Panc1 (cell line): Measurements from ENCODE around the gene NMNAT3.

Source experiments
- POLR2AphosphoS5 ChIP-seq: IDR thresholded peaks from 2 replicates; pipeline ENCODE4 v1.6.1; 2012; ENCODE audit warnings: mild to moderate bottlenecking, low read depth, low read length, moderate library complexity
- TF ChIP-seq, protein P1 (sequence below): fragments of 450-650 bp; IDR thresholded peaks from 2 replicates; pipeline ENCODE4 v1.5.1; 2017; ENCODE audit warnings: mild to moderate bottlenecking
- TF ChIP-seq, protein P2 (sequence below), 2 experiments: IDR thresholded peaks; 2 replicates each; pipeline ENCODE4 v1.6.1; 2011 to 2012; ENCODE audit warnings: low read depth in 2 of 2, control low read depth in 1 of 2, low read length in 1 of 2, mild to moderate bottlenecking in 1 of 2, moderate library complexity in 1 of 2; ENCODE audit not compliant: insufficient read depth in 1 of 2

DNA sequence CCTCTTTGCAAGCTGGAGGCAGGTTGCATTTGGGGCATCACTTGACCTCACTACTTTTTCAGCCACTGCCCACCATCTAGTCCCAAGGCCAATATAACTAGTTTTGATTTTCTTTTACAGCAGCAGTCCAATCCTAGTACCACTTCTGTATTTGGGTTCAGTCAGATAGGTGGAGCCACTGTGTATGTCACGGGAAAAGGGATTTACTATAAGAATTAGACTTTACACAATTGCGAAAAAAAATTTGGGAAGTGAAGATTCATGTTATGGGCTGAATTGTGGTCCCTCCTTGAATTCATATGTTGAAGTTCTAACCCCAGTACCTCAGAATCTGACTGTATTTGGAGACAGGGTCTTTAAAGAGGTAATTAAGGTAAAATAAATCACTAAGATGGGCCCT is 37.4 kb upstream of the NMNAT3 start:
- TF ChIP-seq, protein P1, sequence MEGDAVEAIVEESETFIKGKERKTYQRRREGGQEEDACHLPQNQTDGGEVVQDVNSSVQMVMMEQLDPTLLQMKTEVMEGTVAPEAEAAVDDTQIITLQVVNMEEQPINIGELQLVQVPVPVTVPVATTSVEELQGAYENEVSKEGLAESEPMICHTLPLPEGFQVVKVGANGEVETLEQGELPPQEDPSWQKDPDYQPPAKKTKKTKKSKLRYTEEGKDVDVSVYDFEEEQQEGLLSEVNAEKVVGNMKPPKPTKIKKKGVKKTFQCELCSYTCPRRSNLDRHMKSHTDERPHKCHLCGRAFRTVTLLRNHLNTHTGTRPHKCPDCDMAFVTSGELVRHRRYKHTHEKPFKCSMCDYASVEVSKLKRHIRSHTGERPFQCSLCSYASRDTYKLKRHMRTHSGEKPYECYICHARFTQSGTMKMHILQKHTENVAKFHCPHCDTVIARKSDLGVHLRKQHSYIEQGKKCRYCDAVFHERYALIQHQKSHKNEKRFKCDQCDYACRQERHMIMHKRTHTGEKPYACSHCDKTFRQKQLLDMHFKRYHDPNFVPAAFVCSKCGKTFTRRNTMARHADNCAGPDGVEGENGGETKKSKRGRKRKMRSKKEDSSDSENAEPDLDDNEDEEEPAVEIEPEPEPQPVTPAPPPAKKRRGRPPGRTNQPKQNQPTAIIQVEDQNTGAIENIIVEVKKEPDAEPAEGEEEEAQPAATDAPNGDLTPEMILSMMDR: no peak
- TF ChIP-seq POLR2AphosphoS5: no peak
- TF ChIP-seq, protein P2, sequence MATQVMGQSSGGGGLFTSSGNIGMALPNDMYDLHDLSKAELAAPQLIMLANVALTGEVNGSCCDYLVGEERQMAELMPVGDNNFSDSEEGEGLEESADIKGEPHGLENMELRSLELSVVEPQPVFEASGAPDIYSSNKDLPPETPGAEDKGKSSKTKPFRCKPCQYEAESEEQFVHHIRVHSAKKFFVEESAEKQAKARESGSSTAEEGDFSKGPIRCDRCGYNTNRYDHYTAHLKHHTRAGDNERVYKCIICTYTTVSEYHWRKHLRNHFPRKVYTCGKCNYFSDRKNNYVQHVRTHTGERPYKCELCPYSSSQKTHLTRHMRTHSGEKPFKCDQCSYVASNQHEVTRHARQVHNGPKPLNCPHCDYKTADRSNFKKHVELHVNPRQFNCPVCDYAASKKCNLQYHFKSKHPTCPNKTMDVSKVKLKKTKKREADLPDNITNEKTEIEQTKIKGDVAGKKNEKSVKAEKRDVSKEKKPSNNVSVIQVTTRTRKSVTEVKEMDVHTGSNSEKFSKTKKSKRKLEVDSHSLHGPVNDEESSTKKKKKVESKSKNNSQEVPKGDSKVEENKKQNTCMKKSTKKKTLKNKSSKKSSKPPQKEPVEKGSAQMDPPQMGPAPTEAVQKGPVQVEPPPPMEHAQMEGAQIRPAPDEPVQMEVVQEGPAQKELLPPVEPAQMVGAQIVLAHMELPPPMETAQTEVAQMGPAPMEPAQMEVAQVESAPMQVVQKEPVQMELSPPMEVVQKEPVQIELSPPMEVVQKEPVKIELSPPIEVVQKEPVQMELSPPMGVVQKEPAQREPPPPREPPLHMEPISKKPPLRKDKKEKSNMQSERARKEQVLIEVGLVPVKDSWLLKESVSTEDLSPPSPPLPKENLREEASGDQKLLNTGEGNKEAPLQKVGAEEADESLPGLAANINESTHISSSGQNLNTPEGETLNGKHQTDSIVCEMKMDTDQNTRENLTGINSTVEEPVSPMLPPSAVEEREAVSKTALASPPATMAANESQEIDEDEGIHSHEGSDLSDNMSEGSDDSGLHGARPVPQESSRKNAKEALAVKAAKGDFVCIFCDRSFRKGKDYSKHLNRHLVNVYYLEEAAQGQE (IDR thresholded peaks at IDR 0.05; ENCODE audit: insufficient read depth in 1 of 2, low read depth in 2 of 2, low read length in 1 of 2): no peak
